ENCODE data around the gene DHFR. TPM values are rescaled to one million over a fixed set of nuclear protein-coding genes. Genes with fewer than 3 reads are reported as not detected.
A peak's percentile ranks its signal among the peaks of the same experiment; 100 is the strongest.

The DHFR gene
- 125 and 126 TPM in 2 replicates for total RNA-seq (2021)
- Bru-seq, nascent RNA, result percentile 92 among the genes with signal in this experiment
- percentile 88 among the genes with signal in this experiment for BruChase-seq, experiment 1, labeled RNA remaining after a 2-hour chase
- percentile 95 among the genes with signal in this experiment for BruChase-seq, experiment 2, labeled RNA remaining after a 6-hour chase
- long read RNA-seq, transcript DHFR-201 (6 exons, 3,917 nt), result major isoform, 110 of 146 reads
- long read RNA-seq, partial matches to known transcripts, result 7 of 146 reads
- long read RNA-seq, other reads (novel, unspliced or antisense), result 23 of 146 reads

DNA sequence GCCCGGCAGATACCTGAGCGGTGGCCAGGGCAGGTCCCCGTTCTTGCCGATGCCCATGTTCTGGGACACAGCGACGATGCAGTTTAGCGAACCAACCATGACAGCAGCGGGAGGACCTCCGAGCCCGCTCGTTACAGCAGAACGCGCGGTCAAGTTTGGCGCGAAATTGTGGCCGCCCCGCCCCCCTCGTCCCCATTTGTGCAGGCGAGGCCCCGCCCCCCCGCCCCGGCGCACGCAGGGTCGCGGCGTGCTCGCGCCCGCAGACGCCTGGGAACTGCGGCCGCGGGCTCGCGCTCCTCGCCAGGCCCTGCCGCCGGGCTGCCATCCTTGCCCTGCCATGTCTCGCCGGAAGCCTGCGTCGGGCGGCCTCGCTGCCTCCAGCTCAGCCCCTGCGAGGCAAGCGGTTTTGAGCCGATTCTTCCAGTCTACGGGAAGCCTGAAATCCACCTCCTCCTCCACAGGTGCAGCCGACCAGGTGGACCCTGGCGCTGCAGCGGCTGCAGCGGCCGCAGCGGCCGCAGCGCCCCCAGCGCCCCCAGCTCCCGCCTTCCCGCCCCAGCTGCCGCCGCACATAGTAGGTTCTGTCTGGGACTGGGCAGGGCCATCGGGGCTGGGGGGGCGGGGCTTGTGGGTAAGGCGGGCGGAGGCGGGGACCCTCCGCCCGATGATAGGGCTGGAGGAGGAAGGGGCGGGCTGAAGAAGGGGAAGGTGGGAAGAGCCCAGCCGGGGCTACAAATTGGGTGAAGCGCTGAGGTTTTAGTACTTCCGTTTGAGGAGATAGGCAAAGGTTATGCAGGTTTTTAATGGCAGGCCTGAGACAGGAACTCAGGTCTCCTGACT lies at the start of gene DHFR, which contains the start of gene MSH3:
Gene DHFR, minus strand, starts transcription at position 593 of the 840 bp plus-strand sequence. Its CDS starts 494 bp downstream, at position 99.
Gene MSH3, plus strand, starts transcription at position 262 of the 840 bp plus-strand sequence. Its CDS starts 76 bp downstream, at position 338.
- intact Hi-C loops (cut with micrococcal nuclease; ENCODE audit: unreplicated experiment), result loop anchor here (2.0 kb wide), 1 partner anchor 172 kb away; no protein-coding TSS in a partner anchor
- peak within 1 kb of the TSS; percentile 97 for H3K27ac ChIP-seq (ENCODE audit: low read depth, low read length, poor library complexity, severe bottlenecking)
- BruUV-seq (replicated peaks), result no TSS peak
- H3K9me3 ChIP-seq (ENCODE audit: low read depth, low read length, poor library complexity, severe bottlenecking), result no peaks in the 10 kb centered on the region
- ChIA-PET CTCF (no interaction called here), POLR2A (ENCODE audit: low non-redundant PET) (interaction anchor here (0.6 kb wide), 1 partner anchor 97 kb away, joined by 4 read pairs; no protein-coding TSS in a partner anchor)
- DNase-seq (ENCODE audit: low spot score), result peak; percentile 95
- H3K4me3 ChIP-seq (ENCODE audit: low read depth, low read length, poor library complexity, severe bottlenecking), result peak within 1 kb of the TSS; percentile 97
- TF ChIP-seq EZH2 (IDR thresholded peaks at IDR 0.05; ENCODE audit: borderline replicate concordance, low read depth, low read length, poor library complexity, severe bottlenecking), result no peak
- TF ChIP-seq, protein P1, sequence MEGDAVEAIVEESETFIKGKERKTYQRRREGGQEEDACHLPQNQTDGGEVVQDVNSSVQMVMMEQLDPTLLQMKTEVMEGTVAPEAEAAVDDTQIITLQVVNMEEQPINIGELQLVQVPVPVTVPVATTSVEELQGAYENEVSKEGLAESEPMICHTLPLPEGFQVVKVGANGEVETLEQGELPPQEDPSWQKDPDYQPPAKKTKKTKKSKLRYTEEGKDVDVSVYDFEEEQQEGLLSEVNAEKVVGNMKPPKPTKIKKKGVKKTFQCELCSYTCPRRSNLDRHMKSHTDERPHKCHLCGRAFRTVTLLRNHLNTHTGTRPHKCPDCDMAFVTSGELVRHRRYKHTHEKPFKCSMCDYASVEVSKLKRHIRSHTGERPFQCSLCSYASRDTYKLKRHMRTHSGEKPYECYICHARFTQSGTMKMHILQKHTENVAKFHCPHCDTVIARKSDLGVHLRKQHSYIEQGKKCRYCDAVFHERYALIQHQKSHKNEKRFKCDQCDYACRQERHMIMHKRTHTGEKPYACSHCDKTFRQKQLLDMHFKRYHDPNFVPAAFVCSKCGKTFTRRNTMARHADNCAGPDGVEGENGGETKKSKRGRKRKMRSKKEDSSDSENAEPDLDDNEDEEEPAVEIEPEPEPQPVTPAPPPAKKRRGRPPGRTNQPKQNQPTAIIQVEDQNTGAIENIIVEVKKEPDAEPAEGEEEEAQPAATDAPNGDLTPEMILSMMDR (conservative IDR thresholded peaks at IDR 0.05; ENCODE audit: low read depth, low read length), result no peak
- H3K36me3 ChIP-seq (ENCODE audit: insufficient read depth, low read length, poor library complexity, severe bottlenecking), result peaks cover 23% of the 10 kb centered on the region
- H3K4me1 ChIP-seq (ENCODE audit: insufficient read depth, low read length, poor library complexity, severe bottlenecking), result peaks cover 16% of the 10 kb centered on the region
- H3K27me3 ChIP-seq (replicated peaks; ENCODE audit: insufficient read depth, low read depth, low read length, poor library complexity), result no peaks in the 10 kb centered on the region

DNA sequence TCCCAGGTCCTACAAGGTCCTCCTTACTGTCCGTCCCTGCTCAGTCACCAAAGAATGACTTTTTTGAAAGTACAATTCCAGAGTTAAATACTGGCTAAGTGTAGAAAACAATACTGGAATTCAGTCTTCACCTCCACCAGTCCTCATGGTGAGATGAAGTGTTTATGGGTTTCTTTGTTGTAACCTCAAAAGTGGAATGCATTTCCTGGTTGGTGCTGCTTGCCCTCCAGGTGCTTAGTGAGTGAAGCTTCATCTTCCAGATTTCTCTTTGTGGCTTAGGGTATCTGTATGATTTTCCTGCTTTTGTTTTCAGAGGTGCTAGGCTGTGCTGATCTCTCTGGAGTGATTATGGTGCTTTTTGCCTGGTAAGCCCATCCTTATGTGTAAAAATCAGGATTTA lies 49.4 kb upstream of the DHFR start:
- BruUV-seq (replicated peaks), result no TSS peak
- TF ChIP-seq, protein P1 (conservative IDR thresholded peaks at IDR 0.05; ENCODE audit: low read depth, low read length), result no peak
- no peak for TF ChIP-seq EZH2 (IDR thresholded peaks at IDR 0.05; ENCODE audit: borderline replicate concordance, low read depth, low read length, poor library complexity, severe bottlenecking)
- no peaks in the 10 kb centered on the region for H3K36me3 ChIP-seq (ENCODE audit: insufficient read depth, low read length, poor library complexity, severe bottlenecking)
- no peak overlapping the region for H3K4me3 ChIP-seq (ENCODE audit: low read depth, low read length, poor library complexity, severe bottlenecking)
- ChIA-PET POLR2A (ENCODE audit: low non-redundant PET) (no interaction called here), CTCF (no interaction called here)
- no peaks in the 10 kb centered on the region for H3K27me3 ChIP-seq (replicated peaks; ENCODE audit: insufficient read depth, low read depth, low read length, poor library complexity)
- no peak for DNase-seq (ENCODE audit: low spot score)
- H3K4me1 ChIP-seq (ENCODE audit: insufficient read depth, low read length, poor library complexity, severe bottlenecking), result no peaks in the 10 kb centered on the region
- intact Hi-C loops (cut with micrococcal nuclease; ENCODE audit: unreplicated experiment), result no loop called here
- H3K27ac ChIP-seq (ENCODE audit: low read depth, low read length, poor library complexity, severe bottlenecking), result no peak overlapping the region
- H3K9me3 ChIP-seq (ENCODE audit: low read depth, low read length, poor library complexity, severe bottlenecking), result no peaks in the 10 kb centered on the region

DNA sequence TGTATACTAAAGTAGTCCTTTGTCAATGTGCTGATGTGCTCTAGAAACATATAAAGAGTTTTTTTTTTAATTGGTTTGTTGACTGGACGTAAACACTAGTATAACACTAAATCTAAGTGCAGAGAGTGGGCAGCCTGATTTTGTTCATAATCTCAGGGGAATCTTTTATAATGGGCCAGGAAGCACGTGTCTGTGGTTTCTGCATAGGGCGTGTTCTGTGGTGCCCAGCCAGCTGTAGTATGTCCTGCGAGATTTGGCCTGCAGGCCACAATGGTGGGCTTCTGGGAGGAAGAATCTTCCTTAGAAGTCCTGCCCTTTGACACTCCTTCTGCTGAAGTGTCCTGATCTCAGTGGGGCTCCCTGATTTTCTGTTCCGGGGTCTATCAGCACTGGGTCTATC lies 49.0 kb upstream of the DHFR start:
- H3K27me3 ChIP-seq (replicated peaks; ENCODE audit: insufficient read depth, low read depth, low read length, poor library complexity), result no peaks in the 10 kb centered on the region
- no peaks in the 10 kb centered on the region for H3K9me3 ChIP-seq (ENCODE audit: low read depth, low read length, poor library complexity, severe bottlenecking)
- no peaks in the 10 kb centered on the region for H3K36me3 ChIP-seq (ENCODE audit: insufficient read depth, low read length, poor library complexity, severe bottlenecking)
- CTCF ChIA-PET, result no interaction called here
- no peak for TF ChIP-seq EZH2 (IDR thresholded peaks at IDR 0.05; ENCODE audit: borderline replicate concordance, low read depth, low read length, poor library complexity, severe bottlenecking)
- TF ChIP-seq, protein P1 (conservative IDR thresholded peaks at IDR 0.05; ENCODE audit: low read depth, low read length), result no peak
- no peak overlapping the region for H3K27ac ChIP-seq (ENCODE audit: low read depth, low read length, poor library complexity, severe bottlenecking)
- POLR2A ChIA-PET (ENCODE audit: low non-redundant PET), result no interaction called here
- H3K4me3 ChIP-seq (ENCODE audit: low read depth, low read length, poor library complexity, severe bottlenecking), result no peak overlapping the region
- no TSS peak for BruUV-seq (replicated peaks)
- no peaks in the 10 kb centered on the region for H3K4me1 ChIP-seq (ENCODE audit: insufficient read depth, low read length, poor library complexity, severe bottlenecking)
- no peak for DNase-seq (ENCODE audit: low spot score)
- intact Hi-C loops (cut with micrococcal nuclease; ENCODE audit: unreplicated experiment), result no loop called here

All from A673 (cell line).